NCI-H128 (cell line): Measurements from ENCODE around the gene BCL7A.

Experiments used
- DNase-seq: peaks from one replicate; lab custom pipeline; 2025; ENCODE audit not compliant: unreplicated experiment; lab: John Stamatoyannopoulos, UW

Gene BCL7A

GRCh38 chr12:121996945-121997612 is 24.6 kb upstream of the BCL7A start:
- DNase-seq = no peak

GRCh38 chr12:122001466-122002209 is 20.0 kb upstream of the BCL7A start:
- peak; percentile 75 for DNase-seq

GRCh38 chr12:122003651-122004611 is 17.8 kb upstream of the BCL7A start:
- no peak for DNase-seq

- DNase-seq = no peak
Measured at GRCh38 chr12:122004633-122005071, 17.0 kb upstream of the BCL7A start.

GRCh38 chr12:122005252-122005776 is 16.4 kb upstream of the BCL7A start:
- no peak for DNase-seq

GRCh38 chr12:122006186-122006926 is 15.3 kb upstream of the BCL7A start:
- DNase-seq = no peak

- DNase-seq = no peak
Measured at GRCh38 chr12:122009741-122010140, 11.9 kb upstream of the BCL7A start.

- no peak for DNase-seq
Measured at GRCh38 chr12:122012184-122012583, 9.5 kb upstream of the BCL7A start.

- DNase-seq = no peak
Measured at GRCh38 chr12:122013136-122013535, 8.5 kb upstream of the BCL7A start.

GRCh38 chr12:122013791-122014590 is 7.7 kb upstream of the BCL7A start:
- DNase-seq = no peak

- DNase-seq = no peak
Measured at GRCh38 chr12:122014781-122015180, 6.9 kb upstream of the BCL7A start.

- DNase-seq = no peak
Measured at GRCh38 chr12:122018457-122018856, 3.2 kb upstream of the BCL7A start.

GRCh38 chr12:122018937-122019336 is 2.7 kb upstream of the BCL7A start:
- DNase-seq = no peak

- no peak for DNase-seq
Measured at GRCh38 chr12:122020795-122021192, 890 bp upstream of the BCL7A start.

GRCh38 chr12:122021193-122021821 is 377 bp upstream of the BCL7A start:
- DNase-seq = no peak

- DNase-seq = no peak
Measured at GRCh38 chr12:122022393-122023338, 982 bp downstream of the BCL7A start.

- no peak for DNase-seq
Measured at GRCh38 chr12:122023339-122024131, 1.9 kb downstream of the BCL7A start.
